Tibial nerve (tissue), 3 donors: ENCODE data around the gene EPB41L4B.

ENCODE experiments used
- POLR2A ChIP-seq, 2 donors: fragments of 450-650 bp; IDR thresholded peaks; one replicate each; pipeline ENCODE4 v1.6.1; 2017; ENCODE audit warnings: antibody characterized with exemption in 2 of 2, mild to moderate bottlenecking in 2 of 2, moderate library complexity in 2 of 2
- TF ChIP-seq, protein P1 (sequence below), 5 experiments: fragments of 200-600 bp in 3 of 5; fragments of 450-650 bp in 2 of 5; sonication (generic) in 3 of 5; IDR thresholded peaks; one replicate each; pipeline ENCODE4 v1.5.1; 2016 to 2019; ENCODE audit warnings: antibody characterized with exemption in 5 of 5, mild to moderate bottlenecking in 3 of 5, moderate library complexity in 2 of 5

DNA sequence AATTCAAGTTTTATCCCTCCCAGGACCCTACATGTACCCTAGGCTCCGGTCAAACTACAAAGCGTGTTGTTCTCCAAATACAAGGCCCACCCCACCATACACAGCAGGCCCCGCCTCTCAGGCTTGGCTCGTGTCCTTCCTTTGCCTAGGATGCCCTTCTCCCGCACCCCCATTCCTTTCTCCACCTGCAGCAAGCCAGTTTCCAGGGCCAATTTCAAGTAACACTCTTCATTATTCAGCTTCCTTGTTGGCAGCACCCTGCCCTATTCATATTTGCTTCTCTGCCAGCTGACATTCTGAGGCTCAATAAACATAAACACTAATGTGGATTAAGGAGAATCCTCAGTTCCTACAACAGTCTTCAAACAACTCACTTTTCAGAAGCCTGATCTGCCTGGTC is 31.7 kb downstream of the EPB41L4B start:
- TF ChIP-seq, protein P1, sequence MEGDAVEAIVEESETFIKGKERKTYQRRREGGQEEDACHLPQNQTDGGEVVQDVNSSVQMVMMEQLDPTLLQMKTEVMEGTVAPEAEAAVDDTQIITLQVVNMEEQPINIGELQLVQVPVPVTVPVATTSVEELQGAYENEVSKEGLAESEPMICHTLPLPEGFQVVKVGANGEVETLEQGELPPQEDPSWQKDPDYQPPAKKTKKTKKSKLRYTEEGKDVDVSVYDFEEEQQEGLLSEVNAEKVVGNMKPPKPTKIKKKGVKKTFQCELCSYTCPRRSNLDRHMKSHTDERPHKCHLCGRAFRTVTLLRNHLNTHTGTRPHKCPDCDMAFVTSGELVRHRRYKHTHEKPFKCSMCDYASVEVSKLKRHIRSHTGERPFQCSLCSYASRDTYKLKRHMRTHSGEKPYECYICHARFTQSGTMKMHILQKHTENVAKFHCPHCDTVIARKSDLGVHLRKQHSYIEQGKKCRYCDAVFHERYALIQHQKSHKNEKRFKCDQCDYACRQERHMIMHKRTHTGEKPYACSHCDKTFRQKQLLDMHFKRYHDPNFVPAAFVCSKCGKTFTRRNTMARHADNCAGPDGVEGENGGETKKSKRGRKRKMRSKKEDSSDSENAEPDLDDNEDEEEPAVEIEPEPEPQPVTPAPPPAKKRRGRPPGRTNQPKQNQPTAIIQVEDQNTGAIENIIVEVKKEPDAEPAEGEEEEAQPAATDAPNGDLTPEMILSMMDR (IDR thresholded peaks at IDR 0.05): no peak
- no peak for TF ChIP-seq POLR2A (IDR thresholded peaks at IDR 0.05)
